CD4-positive, alpha-beta T cell treated with Interleukin-17A for 4 hours (primary cell): ENCODE results near the gene AFM.

Source experiments
- DNase-seq: peaks from one replicate; pipeline ENCODE4 v3.0.0-alpha.2; 2020; ENCODE audit warnings: mixed read lengths

AFM gene

DNA sequence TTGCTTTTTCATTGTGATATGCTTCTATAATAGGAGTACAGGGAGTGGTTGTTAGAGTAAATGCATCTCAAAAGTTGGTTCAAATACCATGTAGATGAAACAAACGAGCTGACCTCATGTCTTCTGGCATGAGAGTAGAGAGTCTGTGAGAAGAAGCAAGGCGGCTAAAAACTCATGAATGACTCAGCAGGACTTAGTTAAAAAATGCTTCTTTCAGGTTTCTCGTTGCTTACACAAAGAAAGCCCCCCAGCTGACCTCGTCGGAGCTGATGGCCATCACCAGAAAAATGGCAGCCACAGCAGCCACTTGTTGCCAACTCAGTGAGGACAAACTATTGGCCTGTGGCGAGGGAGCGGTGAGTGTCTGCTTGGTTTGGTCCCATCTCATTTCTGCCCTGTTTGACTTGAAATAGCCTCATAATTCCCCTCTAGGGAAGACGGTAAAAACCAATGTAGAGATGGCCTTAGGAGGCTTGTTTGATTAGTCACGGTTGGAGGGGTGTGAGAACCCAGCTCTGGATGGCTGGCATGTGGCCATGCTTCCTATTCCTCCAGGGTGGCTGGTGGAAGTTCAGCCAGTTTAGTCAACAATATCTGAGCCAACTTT is 31.0 kb upstream of the AFM start:
- DNase-seq = no peak

DNA sequence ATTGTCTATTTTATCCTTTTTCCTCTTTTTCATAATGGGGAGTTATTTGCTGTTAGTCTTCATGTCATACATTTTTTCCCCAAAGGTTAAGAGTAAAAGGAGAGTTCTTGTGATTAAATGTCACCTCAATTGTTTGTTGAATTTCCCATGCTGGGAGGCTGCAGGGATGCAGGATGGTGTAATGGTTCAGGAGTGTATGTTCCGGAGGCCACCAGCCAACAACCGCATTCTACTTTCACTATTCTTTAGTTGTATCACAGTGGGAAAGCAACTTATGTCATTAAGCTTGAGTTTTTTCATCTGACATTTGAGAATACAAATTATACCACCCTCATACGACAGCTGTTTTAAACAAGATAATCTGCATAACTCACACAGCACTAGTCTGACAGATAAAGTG is 30.1 kb upstream of the AFM start:
- DNase-seq = no peak

- no peak for DNase-seq
These were observed 29.4 kb upstream of the AFM start for GRCh38 chr4:73451981-73452747.

- no peak for DNase-seq
These were observed 28.4 kb upstream of the AFM start for GRCh38 chr4:73452953-73453700.

DNA sequence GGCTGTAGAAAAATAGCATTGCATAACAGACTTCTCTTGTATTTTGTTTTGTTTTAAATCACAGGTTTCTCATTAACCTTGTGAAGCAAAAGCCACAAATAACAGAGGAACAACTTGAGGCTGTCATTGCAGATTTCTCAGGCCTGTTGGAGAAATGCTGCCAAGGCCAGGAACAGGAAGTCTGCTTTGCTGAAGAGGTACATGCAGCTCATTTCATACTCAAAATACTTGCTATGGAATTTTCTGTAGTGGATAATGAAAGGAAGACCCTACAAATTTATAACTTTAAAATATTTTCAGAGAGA is 27.9 kb upstream of the AFM start:
- DNase-seq = no peak

DNA sequence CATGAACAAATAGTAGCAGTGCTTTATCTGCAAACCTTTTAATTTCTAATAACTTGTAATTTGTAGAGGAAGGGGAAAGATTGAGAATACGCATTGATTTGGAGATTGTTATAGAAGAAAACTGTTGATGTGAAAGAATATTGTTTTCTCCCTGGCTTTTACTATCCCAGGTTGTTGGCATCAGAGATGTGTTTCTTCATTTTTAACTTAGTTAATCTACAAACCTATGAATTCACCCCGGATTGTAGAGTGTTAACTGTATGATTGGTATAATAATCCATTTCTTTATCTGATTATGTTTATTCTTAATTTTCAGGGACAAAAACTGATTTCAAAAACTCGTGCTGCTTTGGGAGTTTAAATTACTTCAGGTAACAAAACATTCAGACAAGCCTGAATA is 26.6 kb upstream of the AFM start:
- no peak for DNase-seq

DNA sequence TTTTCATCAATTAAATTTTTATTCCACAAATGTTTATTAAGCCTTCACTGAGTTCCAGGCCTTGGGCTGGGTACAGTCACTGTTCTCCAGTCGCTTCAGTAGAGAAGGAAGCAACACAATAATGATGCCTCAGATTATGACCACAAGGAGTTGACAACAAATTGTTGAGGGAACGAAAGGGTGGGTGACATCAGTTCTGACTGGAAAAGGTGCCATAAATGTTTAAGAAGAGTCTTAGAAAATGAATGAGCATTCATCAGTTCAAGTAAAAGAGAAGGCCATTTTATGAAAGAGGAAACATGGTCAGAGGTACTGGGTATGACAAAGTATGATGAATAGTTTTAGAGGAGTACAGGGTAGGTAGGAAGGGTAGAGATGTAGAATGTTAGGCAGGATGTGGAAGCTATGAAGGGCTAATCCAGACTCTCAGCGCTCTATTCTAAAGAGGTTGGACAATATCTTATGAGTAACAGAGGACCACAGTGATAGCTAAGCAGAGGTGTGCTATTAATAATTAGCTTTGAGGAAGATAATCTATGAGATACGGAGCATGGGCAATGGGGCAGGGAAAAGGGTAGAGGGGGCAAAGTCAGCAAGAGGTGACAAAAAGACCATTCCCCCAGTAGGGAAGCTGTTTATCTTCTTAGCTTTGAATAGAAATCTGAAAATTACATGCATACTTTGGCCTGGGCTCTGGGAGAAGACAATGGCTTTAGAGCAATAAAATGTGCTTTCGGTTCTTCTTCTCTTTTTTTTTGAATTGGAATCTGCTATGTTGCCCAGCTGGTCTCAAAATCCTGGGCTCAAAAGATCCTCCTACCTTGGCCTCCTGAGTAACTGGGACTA is 25.1 kb upstream of the AFM start:
- DNase-seq = no peak

DNA sequence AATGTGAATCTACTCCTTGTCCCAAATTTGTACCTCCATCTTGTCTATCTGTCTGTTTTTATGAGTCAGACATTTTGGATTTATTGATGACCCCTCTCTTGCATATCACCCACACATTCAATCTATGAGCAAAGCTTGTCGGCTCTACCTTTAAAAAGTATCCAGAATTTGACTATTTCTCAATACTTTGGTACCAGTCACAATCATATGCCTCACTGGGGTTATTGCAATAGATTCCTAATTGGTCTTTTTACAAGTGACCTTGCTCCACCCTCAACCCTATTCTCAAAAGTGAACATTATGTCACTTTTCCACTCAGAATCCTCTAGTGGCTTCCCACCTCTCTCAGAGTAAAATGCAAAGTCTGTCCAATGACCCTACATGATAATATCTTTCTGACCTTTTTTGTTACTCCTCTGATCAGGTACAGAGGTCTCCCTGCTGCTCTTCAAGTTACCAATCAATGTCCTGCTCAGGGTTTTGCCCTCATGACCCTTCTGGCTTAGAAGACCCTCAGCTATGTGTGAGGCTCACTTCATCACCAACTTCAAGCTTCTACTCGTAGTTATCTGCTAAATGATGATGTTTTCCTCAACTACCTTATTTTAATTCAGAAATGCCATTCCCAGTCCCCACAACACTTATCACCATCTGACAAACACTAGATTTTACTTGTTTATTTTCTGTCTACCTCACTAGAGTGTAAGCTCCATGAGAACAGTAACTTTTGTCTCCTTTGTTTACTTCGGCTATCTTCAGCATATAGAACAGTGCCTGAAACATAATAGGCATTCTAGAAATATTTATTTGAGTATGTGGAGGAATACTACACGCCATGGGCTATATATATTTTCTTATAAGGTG is 23.1 kb upstream of the AFM start:
- DNase-seq = no peak

- no peak for DNase-seq
These were observed 22.5 kb upstream of the AFM start for GRCh38 chr4:73459048-73459421.

- no peak for DNase-seq
These were observed 20.5 kb upstream of the AFM start for GRCh38 chr4:73460913-73461522.

DNA sequence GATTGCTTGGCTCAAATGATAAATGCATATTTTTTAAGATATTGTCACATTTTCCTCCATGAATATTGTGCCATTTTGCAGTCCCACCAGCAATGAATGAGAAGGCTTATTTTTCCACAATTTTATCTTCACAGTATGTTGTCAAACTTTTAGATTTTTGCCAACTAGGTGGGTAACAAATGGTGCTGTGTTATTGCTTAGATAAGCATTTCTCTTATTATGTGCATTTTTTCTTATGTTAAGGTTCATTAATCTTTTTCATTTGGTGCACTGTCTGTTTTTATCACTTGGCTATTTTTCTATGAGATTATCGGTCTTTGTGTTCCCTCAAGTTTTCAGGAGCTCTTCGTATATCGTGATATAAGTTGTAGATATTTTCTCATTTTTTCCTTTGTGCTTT is 13.4 kb upstream of the AFM start:
- no peak for DNase-seq

GRCh38 chr4:73470728-73471127 is 10.8 kb upstream of the AFM start:
- DNase-seq = no peak

GRCh38 chr4:73477176-73477575 is 4.4 kb upstream of the AFM start:
- no peak for DNase-seq

GRCh38 chr4:73479323-73479722 is 2.2 kb upstream of the AFM start:
- DNase-seq = no peak

DNA sequence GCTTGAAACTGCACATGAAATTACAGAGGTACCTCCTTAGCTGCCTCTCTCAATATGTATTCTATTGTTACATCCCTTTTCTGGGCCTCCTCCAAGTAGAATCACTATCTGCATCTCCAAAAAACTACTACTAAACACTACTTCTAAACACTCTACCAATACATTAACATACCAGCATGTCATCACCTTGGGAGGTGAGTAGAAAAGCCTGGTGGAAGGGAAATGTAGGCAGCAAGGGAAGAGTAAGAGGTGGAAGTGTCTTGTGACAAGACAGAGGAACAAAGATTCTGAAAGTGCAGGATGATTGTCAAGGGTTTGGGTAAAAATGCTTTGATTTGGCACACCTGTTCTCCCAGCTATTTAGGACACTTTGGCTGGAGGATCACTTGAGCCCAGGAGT is 3.5 kb downstream of the AFM start:
- no peak for DNase-seq

GRCh38 chr4:73485596-73485995 is 4.1 kb downstream of the AFM start:
- no peak for DNase-seq

- no peak for DNase-seq
These were observed 5.0 kb downstream of the AFM start for GRCh38 chr4:73486497-73486896.

DNA sequence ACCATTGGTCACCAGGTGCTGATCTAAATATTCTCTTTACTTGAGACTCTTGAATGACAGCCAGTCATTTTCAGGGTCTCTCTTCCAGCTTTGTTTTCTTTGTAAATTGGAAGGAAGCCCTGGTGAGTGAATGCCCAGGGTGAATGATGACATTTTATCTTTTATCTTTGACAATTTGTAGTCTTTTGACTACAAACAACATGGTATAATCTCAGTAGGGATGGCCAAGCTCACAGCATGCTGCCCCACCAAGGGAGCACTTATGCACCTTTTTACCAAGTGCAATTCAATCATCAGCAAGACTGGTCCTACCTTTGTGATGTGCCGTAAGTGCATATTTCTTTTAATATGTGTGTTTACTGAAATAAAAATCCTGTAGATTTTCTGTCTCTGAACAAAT is 5.7 kb downstream of the AFM start:
- DNase-seq = no peak

GRCh38 chr4:73499996-73500765 is 18.6 kb downstream of the AFM start:
- DNase-seq = no peak

GRCh38 chr4:73501664-73502265 is 20.2 kb downstream of the AFM start:
- DNase-seq = no peak

DNA sequence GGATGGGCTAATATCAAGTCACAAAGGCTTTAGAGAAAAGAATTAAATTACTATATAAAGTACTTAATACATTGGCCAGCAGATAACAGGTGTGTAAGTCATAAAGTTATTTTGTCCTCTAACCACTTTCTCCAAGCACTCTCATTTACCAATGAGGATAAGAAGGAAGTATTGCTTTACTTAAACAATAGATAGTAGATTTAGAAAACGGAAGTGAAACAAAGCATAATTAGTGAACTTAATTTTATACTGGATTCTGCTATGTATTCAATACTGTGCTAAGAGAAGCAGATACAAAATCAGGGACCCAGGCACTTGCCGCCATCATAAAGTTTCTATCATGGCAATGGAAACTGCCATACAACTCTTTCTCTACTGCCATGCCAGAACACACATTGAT is 24.0 kb downstream of the AFM start:
- no peak for DNase-seq
